Kidney epithelial cell (primary cell): Measurements from ENCODE around the gene ATP6V0A1. TPM values are rescaled to one million over a fixed set of nuclear protein-coding genes. Genes with fewer than 3 reads are reported as not detected.
"Not testable (repeated sequence)": the region's sequence is repeated elsewhere in the genome, so short reads cannot be mapped to it uniquely, and the experiment has no call there.

ENCODE experiments used
- DNase-seq: peaks from one replicate; pipeline ENCODE4 v3.0.0-alpha.2; 2010; ENCODE audit warnings: low read depth
- H3K27me3 ChIP-seq: 2 replicates; pipeline ENCODE4 v1.6.0; 2011; ENCODE audit warnings: low read length; ENCODE audit not compliant: control insufficient read depth, insufficient read depth
- H3K36me3 ChIP-seq: 2 replicates; pipeline ENCODE4 v1.5.1; 2011; ENCODE audit warnings: low read length; ENCODE audit not compliant: control insufficient read depth, insufficient read depth
- H3K4me3 ChIP-seq: 2 replicates; pipeline ENCODE4 v1.5.1; 2011; ENCODE audit warnings: low read depth, mild to moderate bottlenecking, control low read depth, low read length
- total RNA-seq: library from RNA; depleted of rRNA; stranded (reverse); fragments of >200 nt; gene quantifications from 2 replicates; pipeline ENCODE4 v1.2.3, GENCODE V29; 2015
- TF ChIP-seq, protein P1 (sequence below): IDR thresholded peaks from 2 replicates; pipeline ENCODE4 v1.5.1; 2011; ENCODE audit warnings: mild to moderate bottlenecking, moderate library complexity, low read length, control low read depth, inconsistent platforms; ENCODE audit not compliant: insufficient read depth, poor library complexity, severe bottlenecking

ATP6V0A1 gene
- total RNA-seq, 1 donor from 2014 or later, result 46.4 TPM

DNA sequence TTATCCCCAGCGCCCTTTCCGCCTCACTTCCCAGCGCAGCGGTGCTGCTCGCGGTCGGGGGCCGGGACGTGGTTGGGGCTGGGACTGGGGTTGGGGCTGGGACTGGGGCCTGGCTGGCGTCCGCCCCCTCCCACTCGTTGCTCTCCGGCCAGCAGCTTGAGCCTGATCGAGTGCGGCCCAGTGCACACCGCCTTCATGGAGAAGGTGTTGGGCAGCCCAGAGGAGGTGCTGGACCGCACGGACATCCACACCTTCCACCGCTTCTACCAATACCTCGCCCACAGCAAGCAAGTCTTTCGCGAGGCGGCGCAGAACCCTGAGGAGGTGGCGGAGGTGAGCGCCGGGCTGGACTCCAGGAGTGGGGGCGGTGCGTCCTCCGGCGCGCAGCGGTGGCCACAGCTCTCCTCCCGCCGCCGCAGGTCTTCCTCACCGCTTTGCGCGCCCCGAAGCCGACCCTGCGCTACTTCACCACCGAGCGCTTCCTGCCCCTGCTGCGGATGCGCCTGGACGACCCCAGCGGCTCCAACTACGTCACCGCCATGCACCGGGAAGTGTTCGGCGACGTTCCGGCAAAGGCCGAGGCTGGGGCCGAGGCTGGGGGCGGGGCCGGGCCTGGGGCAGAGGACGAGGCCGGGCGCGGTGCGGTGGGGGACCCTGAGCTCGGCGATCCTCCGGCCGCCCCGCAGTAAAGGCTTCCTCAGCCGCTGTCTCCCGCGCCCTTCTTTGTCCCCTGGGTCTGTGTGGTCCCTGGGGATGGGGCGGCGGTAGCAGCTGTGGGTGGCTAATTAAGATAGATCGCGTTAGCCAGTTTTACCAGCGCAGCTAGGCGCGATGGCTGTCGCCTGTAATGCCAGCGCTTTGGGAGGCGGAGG lies 95.8 kb downstream of the ATP6V0A1 start:
- TF ChIP-seq, protein P1, sequence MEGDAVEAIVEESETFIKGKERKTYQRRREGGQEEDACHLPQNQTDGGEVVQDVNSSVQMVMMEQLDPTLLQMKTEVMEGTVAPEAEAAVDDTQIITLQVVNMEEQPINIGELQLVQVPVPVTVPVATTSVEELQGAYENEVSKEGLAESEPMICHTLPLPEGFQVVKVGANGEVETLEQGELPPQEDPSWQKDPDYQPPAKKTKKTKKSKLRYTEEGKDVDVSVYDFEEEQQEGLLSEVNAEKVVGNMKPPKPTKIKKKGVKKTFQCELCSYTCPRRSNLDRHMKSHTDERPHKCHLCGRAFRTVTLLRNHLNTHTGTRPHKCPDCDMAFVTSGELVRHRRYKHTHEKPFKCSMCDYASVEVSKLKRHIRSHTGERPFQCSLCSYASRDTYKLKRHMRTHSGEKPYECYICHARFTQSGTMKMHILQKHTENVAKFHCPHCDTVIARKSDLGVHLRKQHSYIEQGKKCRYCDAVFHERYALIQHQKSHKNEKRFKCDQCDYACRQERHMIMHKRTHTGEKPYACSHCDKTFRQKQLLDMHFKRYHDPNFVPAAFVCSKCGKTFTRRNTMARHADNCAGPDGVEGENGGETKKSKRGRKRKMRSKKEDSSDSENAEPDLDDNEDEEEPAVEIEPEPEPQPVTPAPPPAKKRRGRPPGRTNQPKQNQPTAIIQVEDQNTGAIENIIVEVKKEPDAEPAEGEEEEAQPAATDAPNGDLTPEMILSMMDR, result peak; percentile 3
- no peak for DNase-seq
- no peaks in the 10 kb centered on the region for H3K27me3 ChIP-seq
- no peaks in the 10 kb centered on the region for H3K36me3 ChIP-seq
- peak overlapping the region; percentile 77 for H3K4me3 ChIP-seq

DNA sequence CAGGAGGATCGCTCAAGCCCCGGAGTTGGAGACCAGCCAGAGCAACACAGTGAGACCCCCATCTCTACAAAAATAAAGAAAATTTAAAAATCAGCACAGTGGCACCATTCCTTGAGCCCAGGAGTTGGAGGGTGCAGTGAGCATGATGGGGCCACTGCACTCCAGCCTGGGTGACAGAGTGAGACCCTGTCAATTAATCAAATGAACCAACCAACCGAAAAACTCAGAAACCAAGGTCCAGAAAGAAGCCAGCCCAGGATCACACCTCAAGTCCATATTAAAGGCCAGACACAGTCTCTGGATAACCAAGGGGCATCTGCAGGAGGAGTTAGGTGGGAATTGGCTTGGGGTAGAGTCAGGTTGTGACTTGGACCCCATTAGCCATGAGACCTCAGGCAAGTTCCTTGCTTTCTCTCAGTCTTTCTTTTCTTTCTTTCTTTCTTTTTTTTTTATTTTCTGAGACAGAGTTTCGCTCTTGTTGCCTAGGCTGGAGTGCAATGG lies 96.5 kb downstream of the ATP6V0A1 start:
- no peaks in the 10 kb centered on the region for H3K27me3 ChIP-seq
- H3K36me3 ChIP-seq, result no peaks in the 10 kb centered on the region
- peak overlapping the region; percentile 77 for H3K4me3 ChIP-seq
- DNase-seq, result no peak
- TF ChIP-seq, protein P1, result no peak

DNA sequence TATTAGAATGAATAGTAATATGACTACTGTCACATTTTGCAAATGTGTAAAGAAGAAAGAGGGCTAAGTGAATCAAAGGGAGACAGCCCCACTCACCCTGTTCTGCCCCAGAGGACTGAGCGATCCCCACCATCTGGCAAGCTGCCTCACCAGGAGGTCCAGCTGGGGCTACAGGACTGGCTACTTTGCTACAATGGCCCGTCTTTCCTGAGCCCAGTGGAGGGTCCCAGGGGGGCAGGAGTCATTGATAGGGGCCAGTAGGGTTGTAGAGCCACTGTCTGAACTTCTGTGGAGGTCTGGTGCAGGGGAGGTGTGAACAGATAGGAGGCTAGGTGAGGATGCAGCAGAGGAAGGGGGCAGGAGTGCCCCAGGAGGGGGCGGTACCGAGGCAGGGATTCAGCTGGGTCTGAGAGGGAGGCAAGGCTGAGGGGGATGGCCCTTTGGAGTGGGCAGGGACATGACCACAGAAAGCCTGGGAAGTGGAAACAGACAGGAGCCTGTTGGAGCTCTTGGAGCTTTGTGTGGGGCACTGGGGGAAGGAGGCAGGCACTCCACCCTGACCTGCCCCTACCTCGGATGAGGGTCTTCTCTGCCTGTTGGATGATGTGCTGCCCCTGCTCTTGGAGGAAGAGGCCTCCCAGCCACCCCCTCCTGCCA lies 97.4 kb downstream of the ATP6V0A1 start:
- not testable (repeated sequence) for DNase-seq, H3K27me3 ChIP-seq, H3K4me3 ChIP-seq, H3K36me3 ChIP-seq
- TF ChIP-seq, protein P1, result peak; percentile 16

DNA sequence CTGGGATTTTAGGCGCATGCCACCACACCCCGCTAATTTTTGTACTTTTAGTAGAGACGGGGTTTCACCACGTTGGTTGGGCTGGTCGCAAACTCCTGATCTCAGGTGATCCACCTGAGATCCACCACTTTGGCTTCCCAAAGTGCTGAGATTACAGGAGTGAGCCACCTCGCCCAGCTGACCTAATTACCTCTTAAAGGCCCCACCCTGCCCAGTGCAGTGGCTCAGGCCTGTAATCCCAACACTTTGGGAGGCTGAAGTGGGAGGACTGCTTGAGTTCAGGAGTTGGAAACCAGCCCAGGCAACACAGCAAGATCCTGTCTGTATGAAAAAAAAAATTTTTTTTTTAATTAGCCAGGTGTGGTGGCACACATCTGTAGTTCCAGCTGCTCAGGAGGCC lies 100.4 kb downstream of the ATP6V0A1 start:
- H3K4me3 ChIP-seq, result no peak overlapping the region
- no peaks in the 10 kb centered on the region for H3K27me3 ChIP-seq
- DNase-seq, result no peak
- TF ChIP-seq, protein P1, result no peak
- H3K36me3 ChIP-seq, result no peaks in the 10 kb centered on the region

DNA sequence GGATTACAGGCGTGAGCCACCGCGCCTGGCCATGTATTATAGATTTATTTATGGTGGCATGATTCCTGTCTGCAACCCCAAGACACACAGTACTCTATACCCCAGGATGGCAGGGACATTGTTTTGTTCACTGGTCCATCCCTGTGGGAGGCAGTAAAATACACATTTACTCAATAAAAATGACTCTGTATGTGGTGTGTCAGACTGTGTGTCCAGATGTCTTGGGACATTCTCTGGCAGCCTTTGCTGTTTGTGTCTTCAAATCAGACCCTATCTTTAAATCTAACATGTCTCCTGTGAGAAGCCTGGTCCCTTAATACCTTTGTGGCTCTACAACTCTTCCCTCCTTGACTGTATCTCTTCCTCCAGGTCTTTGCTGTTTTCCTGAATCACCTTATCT lies 101.6 kb downstream of the ATP6V0A1 start:
- no peak for DNase-seq
- TF ChIP-seq, protein P1, result no peak
- no peak overlapping the region for H3K4me3 ChIP-seq
- no peaks in the 10 kb centered on the region for H3K27me3 ChIP-seq
- peaks cover 2% of the 10 kb centered on the region for H3K36me3 ChIP-seq
